GM12878 (cell line): ENCODE data around the gene GON7.

ENCODE experiments used
- GABPA ChIP-seq: IDR thresholded peaks from 2 replicates; pipeline ENCODE4 v1.6.1; 2014; ENCODE audit warnings: antibody characterized with exemption, low read depth, mild to moderate bottlenecking, inconsistent platforms
- POLR2A ChIP-seq: IDR thresholded peaks from 2 replicates; pipeline ENCODE4 v1.6.1; 2011; ENCODE audit warnings: low read depth, mild to moderate bottlenecking, low read length
- RAD21 ChIP-seq: IDR thresholded peaks from 2 replicates; pipeline ENCODE4 v1.6.1; 2011; ENCODE audit warnings: mild to moderate bottlenecking, low read depth, low read length, moderate library complexity; ENCODE audit not compliant: insufficient read depth
- RUNX3 ChIP-seq: IDR thresholded peaks from 2 replicates; pipeline ENCODE4 v1.6.1; 2012; ENCODE audit warnings: low read length, inconsistent platforms
- TF ChIP-seq, protein P1 (sequence below), 3 experiments: IDR thresholded peaks in 2 of 3; conservative IDR thresholded peaks in 1 of 3; 2 replicates each; pipeline ENCODE4 v1.5.1; 2011; ENCODE audit warnings: low read depth in 3 of 3, low read length in 3 of 3, mild to moderate bottlenecking in 3 of 3, control low read depth in 2 of 3, moderate library complexity in 2 of 3, inconsistent platforms in 1 of 3, mixed read lengths in 1 of 3; ENCODE audit not compliant: control insufficient read depth in 2 of 3, insufficient read depth in 1 of 3; ENCODE audit errors: extremely low read depth in 1 of 3

DNA sequence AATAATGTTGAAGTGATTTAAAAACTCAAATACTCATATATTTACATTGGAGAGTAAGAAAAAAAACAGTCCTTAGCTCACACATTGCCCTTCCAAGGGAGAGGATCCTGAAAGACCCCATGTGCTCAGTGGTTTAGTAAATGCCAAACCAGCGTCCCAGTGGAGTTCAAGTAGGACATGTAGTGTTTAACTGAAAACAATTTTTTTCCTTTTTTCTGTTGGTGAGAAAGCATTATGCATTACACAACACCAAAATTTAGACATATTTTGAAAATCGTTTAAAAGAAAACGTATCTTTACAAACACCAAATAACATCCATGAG, 33.8 kb upstream of the GON7 start:
- TF ChIP-seq, protein P1, sequence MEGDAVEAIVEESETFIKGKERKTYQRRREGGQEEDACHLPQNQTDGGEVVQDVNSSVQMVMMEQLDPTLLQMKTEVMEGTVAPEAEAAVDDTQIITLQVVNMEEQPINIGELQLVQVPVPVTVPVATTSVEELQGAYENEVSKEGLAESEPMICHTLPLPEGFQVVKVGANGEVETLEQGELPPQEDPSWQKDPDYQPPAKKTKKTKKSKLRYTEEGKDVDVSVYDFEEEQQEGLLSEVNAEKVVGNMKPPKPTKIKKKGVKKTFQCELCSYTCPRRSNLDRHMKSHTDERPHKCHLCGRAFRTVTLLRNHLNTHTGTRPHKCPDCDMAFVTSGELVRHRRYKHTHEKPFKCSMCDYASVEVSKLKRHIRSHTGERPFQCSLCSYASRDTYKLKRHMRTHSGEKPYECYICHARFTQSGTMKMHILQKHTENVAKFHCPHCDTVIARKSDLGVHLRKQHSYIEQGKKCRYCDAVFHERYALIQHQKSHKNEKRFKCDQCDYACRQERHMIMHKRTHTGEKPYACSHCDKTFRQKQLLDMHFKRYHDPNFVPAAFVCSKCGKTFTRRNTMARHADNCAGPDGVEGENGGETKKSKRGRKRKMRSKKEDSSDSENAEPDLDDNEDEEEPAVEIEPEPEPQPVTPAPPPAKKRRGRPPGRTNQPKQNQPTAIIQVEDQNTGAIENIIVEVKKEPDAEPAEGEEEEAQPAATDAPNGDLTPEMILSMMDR (IDR thresholded peaks at IDR 0.05 in 2 of 3, conservative IDR thresholded peaks at IDR 0.05 in 1 of 3; ENCODE audit: control insufficient read depth in 2 of 3, extremely low read depth in 1 of 3, insufficient read depth in 1 of 3, low read depth in 3 of 3, low read length in 3 of 3) = no peak
- TF ChIP-seq GABPA (no peak), RAD21 (no peak), POLR2A (no peak), RUNX3 (no peak)
